Trophoblast cell (in vitro differentiated cells and primary cell): ENCODE results near the gene TRIM46.
A peak's percentile ranks its signal among the peaks of the same experiment; 100 is the strongest.

Source experiments
- DNase-seq, 2 donors: peaks; one replicate each; pipeline ENCODE4 v3.0.0-alpha.2; 2016
- H2AFZ ChIP-seq: 2 replicates; pipeline ENCODE4 v1.6.1; 2013; ENCODE audit warnings: low read length, moderate library complexity, mild to moderate bottlenecking; ENCODE audit not compliant: insufficient read depth, poor library complexity
- H2AK5ac ChIP-seq: 2 replicates; pipeline ENCODE4 v1.6.1; 2013; ENCODE audit warnings: mild to moderate bottlenecking, low read length
- H2BK120ac ChIP-seq: 2 replicates; pipeline ENCODE4 v1.6.1; 2013; ENCODE audit warnings: low read length, mild to moderate bottlenecking, moderate library complexity; ENCODE audit not compliant: insufficient read depth, poor library complexity
- H2BK12ac ChIP-seq: 2 replicates; pipeline ENCODE4 v1.6.1; 2013; ENCODE audit warnings: mild to moderate bottlenecking, low read length, moderate library complexity
- H2BK5ac ChIP-seq: 2 replicates; pipeline ENCODE4 v1.6.1; 2013; ENCODE audit warnings: low read length, low read depth, moderate library complexity, mild to moderate bottlenecking; ENCODE audit not compliant: poor library complexity
- H3K14ac ChIP-seq: 2 replicates; pipeline ENCODE4 v1.6.1; 2013; ENCODE audit warnings: mild to moderate bottlenecking, low read length
- H3K18ac ChIP-seq: 2 replicates; pipeline ENCODE4 v1.6.1; 2013; ENCODE audit warnings: mild to moderate bottlenecking, low read length
- H3K23ac ChIP-seq: 2 replicates; pipeline ENCODE4 v1.6.1; 2013; ENCODE audit warnings: low read length
- H3K27ac ChIP-seq: 2 replicates; pipeline ENCODE4 v1.5.1; 2013; ENCODE audit warnings: low read depth, mild to moderate bottlenecking, inconsistent platforms, low read length, moderate library complexity
- H3K27me3 ChIP-seq: 2 replicates; pipeline ENCODE4 v1.6.1; 2013; ENCODE audit warnings: inconsistent platforms, mild to moderate bottlenecking, low read length, moderate library complexity; ENCODE audit not compliant: insufficient read depth
- H3K36me3 ChIP-seq, 2 experiments: 1 replicate in 1 of 2; 2 replicates in 1 of 2; pipeline ENCODE4 v1.6.1; 2013; ENCODE audit warnings: low read length in 2 of 2, mild to moderate bottlenecking in 2 of 2, moderate library complexity in 1 of 2; ENCODE audit not compliant: insufficient read depth in 2 of 2, control insufficient read depth in 1 of 2
- H3K4ac ChIP-seq: 2 replicates; pipeline ENCODE4 v1.6.1; 2013; ENCODE audit warnings: low read depth, mild to moderate bottlenecking, low read length, moderate library complexity
- H3K4me1 ChIP-seq, 2 experiments: 1 replicate in 1 of 2; 2 replicates in 1 of 2; pipeline ENCODE4 v1.6.1; 2013; ENCODE audit warnings: low read length in 2 of 2, mild to moderate bottlenecking in 2 of 2, moderate library complexity in 1 of 2; ENCODE audit not compliant: insufficient read depth in 2 of 2, control insufficient read depth in 1 of 2
- H3K4me2 ChIP-seq: 2 replicates; pipeline ENCODE4 v1.6.1; 2013; ENCODE audit warnings: inconsistent platforms, mild to moderate bottlenecking, low read length, moderate library complexity
- H3K4me3 ChIP-seq: 2 replicates; pipeline ENCODE4 v1.5.1; 2013; ENCODE audit warnings: mild to moderate bottlenecking, low read depth, low read length, inconsistent platforms
- H3K79me1 ChIP-seq: one replicate; pipeline ENCODE4 v1.6.1; 2013; ENCODE audit warnings: low read length
- H3K79me2 ChIP-seq: 2 replicates; pipeline ENCODE4 v1.6.1; 2013; ENCODE audit warnings: low read length, mild to moderate bottlenecking; ENCODE audit not compliant: control insufficient read depth, insufficient read depth, poor library complexity
- H3K9ac ChIP-seq: 2 replicates; pipeline ENCODE4 v1.6.1; 2013; ENCODE audit warnings: mild to moderate bottlenecking, low read length
- H3K9me3 ChIP-seq: 2 replicates; pipeline ENCODE4 v1.6.1; 2013; ENCODE audit warnings: low read depth, mild to moderate bottlenecking, control low read depth, inconsistent platforms, low read length; ENCODE audit not compliant: insufficient read depth
- H4K12ac ChIP-seq: 2 replicates; pipeline ENCODE4 v1.6.1; 2013; ENCODE audit warnings: low read depth, mild to moderate bottlenecking, low read length, moderate library complexity
- H4K8ac ChIP-seq: 2 replicates; pipeline ENCODE4 v1.6.1; 2013; ENCODE audit warnings: low read depth, mild to moderate bottlenecking, low read length, moderate library complexity
- H4K91ac ChIP-seq: one replicate; pipeline ENCODE4 v1.6.1; 2013; ENCODE audit warnings: low read depth, mild to moderate bottlenecking, low read length, moderate library complexity
- WGBS: extraction: QIAGEN DNeasy Blood & Tissue Kit; methylation state at CpG from one replicate; pipeline ENCODE4 v1.1.7; 2013; ENCODE audit warnings: missing lambda C conversion rate; ENCODE audit not compliant: insufficient read length, insufficient coverage; ENCODE audit errors: extremely low coverage; 5-methylcytosine and 5-hydroxymethylcytosine counted together

Gene TRIM46

GRCh38 chr1:155177192-155177917 lies 3.7 kb downstream of the TRIM46 start:
- H3K9ac ChIP-seq, result no peak overlapping the region
- H3K27ac ChIP-seq, result no peak overlapping the region
- peaks cover 5% of the 10 kb centered on the region for H3K79me2 ChIP-seq
- H3K4me3 ChIP-seq, result no peak overlapping the region
- WGBS, result no CpG with 5 or more reads among the region's 11 CpGs
- no peak overlapping the region for H2AK5ac ChIP-seq
- peaks cover 9 to 14% of the 10 kb centered on the region in 2 experiments for H3K4me1 ChIP-seq
- H2BK12ac ChIP-seq, result no peak overlapping the region
- H2BK5ac ChIP-seq, result no peak overlapping the region
- no peaks in the 10 kb centered on the region for H3K36me3 ChIP-seq
- H2BK120ac ChIP-seq, result no peak overlapping the region
- H3K4ac ChIP-seq, result no peak overlapping the region
- H3K4me2 ChIP-seq, result peak overlapping the region; percentile 1
- H4K8ac ChIP-seq, result no peak overlapping the region
- peaks cover 5% of the 10 kb centered on the region for H3K79me1 ChIP-seq
- no peak overlapping the region for H3K14ac ChIP-seq
- no peak overlapping the region for H3K18ac ChIP-seq
- H3K27me3 ChIP-seq, result no peaks in the 10 kb centered on the region
- H3K23ac ChIP-seq, result no peak overlapping the region
- no peak overlapping the region for H4K12ac ChIP-seq
- DNase-seq, result peak; percentile 65 to 80
- H3K9me3 ChIP-seq, result no peaks in the 10 kb centered on the region
- no peak overlapping the region for H2AFZ ChIP-seq
- no peak overlapping the region for H4K91ac ChIP-seq

- Histone ChIP-seq H3K27ac (no peak overlapping the region), H3K14ac (no peak overlapping the region), H2AK5ac (no peak overlapping the region), H2BK12ac (no peak overlapping the region), H4K91ac (no peak overlapping the region), H3K79me2 (peaks cover 1% of the 10 kb centered on the region), H3K4ac (no peak overlapping the region), H2BK120ac (no peak overlapping the region), H3K4me3 (no peak overlapping the region), H3K4me2 (no peak overlapping the region), H3K27me3 (no peaks in the 10 kb centered on the region), H3K23ac (no peak overlapping the region), H2BK5ac (no peak overlapping the region), H2AFZ (no peak overlapping the region), H3K9ac (no peak overlapping the region), H3K79me1 (peaks cover 2% of the 10 kb centered on the region), H3K36me3 (no peaks in the 10 kb centered on the region), H4K12ac (no peak overlapping the region), H3K18ac (no peak overlapping the region), H4K8ac (no peak overlapping the region), H3K4me1 (peaks cover 9 to 14% of the 10 kb centered on the region in 2 experiments), H3K9me3 (no peaks in the 10 kb centered on the region)
- WGBS, result no CpG with 5 or more reads among the region's 9 CpGs
- DNase-seq, result no peak
Observed at GRCh38 chr1:155177918-155178281, 4.3 kb downstream of the TRIM46 start.

GRCh38 chr1:155178441-155179111 lies 4.9 kb downstream of the TRIM46 start:
- Histone ChIP-seq H3K27ac (no peak overlapping the region), H2BK120ac (no peak overlapping the region), H4K12ac (no peak overlapping the region), H3K4me3 (no peak overlapping the region), H2AK5ac (no peak overlapping the region), H3K4me1 (peaks cover 9 to 14% of the 10 kb centered on the region in 2 experiments), H4K8ac (no peak overlapping the region), H3K4ac (no peak overlapping the region), H3K9me3 (no peaks in the 10 kb centered on the region), H3K79me1 (no peaks in the 10 kb centered on the region), H2BK12ac (no peak overlapping the region), H2BK5ac (no peak overlapping the region), H2AFZ (no peak overlapping the region), H3K36me3 (no peaks in the 10 kb centered on the region), H3K27me3 (no peaks in the 10 kb centered on the region), H4K91ac (no peak overlapping the region), H3K79me2 (no peaks in the 10 kb centered on the region), H3K4me2 (no peak overlapping the region), H3K14ac (no peak overlapping the region), H3K9ac (no peak overlapping the region), H3K23ac (no peak overlapping the region), H3K18ac (no peak overlapping the region)
- DNase-seq, result no peak
- WGBS, result no CpG with 5 or more reads among the region's 30 CpGs

GRCh38 chr1:155179112-155180031 lies 5.7 kb downstream of the TRIM46 start:
- Histone ChIP-seq H2AK5ac (no peak overlapping the region), H3K4me1 (peaks cover 6 to 8% of the 10 kb centered on the region in 2 experiments), H3K4me3 (no peak overlapping the region), H4K12ac (no peak overlapping the region), H2BK120ac (no peak overlapping the region), H3K79me2 (no peaks in the 10 kb centered on the region), H3K27ac (no peak overlapping the region), H4K8ac (no peak overlapping the region), H2BK12ac (no peak overlapping the region), H3K4ac (no peak overlapping the region), H3K9ac (no peak overlapping the region), H2BK5ac (no peak overlapping the region), H3K18ac (no peak overlapping the region), H3K4me2 (no peak overlapping the region), H3K36me3 (no peaks in the 10 kb centered on the region), H3K79me1 (no peaks in the 10 kb centered on the region), H3K14ac (no peak overlapping the region), H4K91ac (no peak overlapping the region), H2AFZ (no peak overlapping the region), H3K27me3 (no peaks in the 10 kb centered on the region), H3K23ac (no peak overlapping the region), H3K9me3 (no peaks in the 10 kb centered on the region)
- DNase-seq, result no peak
- WGBS, result no CpG with 5 or more reads among the region's 31 CpGs
